ENCODE data around the gene CCP110. TPM values are rescaled to one million over a fixed set of nuclear protein-coding genes. Genes with fewer than 3 reads are reported as not detected.
"Not testable (repeated sequence)": the region's sequence is repeated elsewhere in the genome, so short reads cannot be mapped to it uniquely, and the experiment has no call there.

Gene CCP110
- total RNA-seq, 2 experiments from 2014 or later: 24.2 to 25.8 TPM

DNA sequence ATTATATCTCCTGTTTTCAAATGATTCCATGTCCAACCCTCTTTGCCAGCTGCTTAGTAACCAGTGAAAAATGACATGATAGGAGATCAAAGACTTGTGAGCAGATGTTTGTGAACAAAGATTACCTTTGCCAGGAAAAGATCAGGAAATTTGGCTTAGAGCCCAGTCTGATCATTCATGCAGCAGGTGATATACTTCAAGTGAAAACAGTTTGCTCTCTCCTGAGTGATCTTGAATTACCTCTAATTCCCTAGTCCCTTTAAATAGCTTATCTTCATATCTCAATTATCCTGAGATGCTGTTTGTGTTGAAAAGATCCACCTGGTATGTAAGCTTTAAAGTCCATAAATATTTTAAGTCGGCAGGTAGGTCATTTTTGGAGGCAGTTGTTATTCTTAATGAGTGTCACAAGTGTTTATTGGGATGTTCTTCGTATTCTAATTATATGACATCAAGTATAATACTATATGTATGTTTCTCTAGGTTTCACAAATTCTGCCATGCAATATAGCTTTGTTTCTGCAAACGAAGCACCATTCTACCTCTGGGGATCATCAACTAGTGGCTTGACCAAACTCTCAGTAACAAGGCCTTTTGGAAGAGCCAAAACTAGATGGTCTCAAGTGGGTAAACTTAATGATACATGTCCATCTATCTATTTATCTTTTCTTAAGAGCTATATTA lies 18.5 kb downstream of the CCP110 start:
- intact Hi-C loops (cut with micrococcal nuclease): no loop called here
- Mint-ChIP-seq H3K27ac (no peak overlapping the region), H3K4me1 (ENCODE audit: low read depth) (no peaks in the 10 kb centered on the region), H3K27me3 (no peaks in the 10 kb centered on the region), H3K36me3 (ENCODE audit: low read depth) (peaks cover 32% of the 10 kb centered on the region), H3K4me3 (no peak overlapping the region), H3K9me3 (no peaks in the 10 kb centered on the region)
- TF ChIP-seq, protein P1, sequence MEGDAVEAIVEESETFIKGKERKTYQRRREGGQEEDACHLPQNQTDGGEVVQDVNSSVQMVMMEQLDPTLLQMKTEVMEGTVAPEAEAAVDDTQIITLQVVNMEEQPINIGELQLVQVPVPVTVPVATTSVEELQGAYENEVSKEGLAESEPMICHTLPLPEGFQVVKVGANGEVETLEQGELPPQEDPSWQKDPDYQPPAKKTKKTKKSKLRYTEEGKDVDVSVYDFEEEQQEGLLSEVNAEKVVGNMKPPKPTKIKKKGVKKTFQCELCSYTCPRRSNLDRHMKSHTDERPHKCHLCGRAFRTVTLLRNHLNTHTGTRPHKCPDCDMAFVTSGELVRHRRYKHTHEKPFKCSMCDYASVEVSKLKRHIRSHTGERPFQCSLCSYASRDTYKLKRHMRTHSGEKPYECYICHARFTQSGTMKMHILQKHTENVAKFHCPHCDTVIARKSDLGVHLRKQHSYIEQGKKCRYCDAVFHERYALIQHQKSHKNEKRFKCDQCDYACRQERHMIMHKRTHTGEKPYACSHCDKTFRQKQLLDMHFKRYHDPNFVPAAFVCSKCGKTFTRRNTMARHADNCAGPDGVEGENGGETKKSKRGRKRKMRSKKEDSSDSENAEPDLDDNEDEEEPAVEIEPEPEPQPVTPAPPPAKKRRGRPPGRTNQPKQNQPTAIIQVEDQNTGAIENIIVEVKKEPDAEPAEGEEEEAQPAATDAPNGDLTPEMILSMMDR (IDR thresholded peaks at IDR 0.05): no peak
- ChIA-PET POLR2A (interaction anchor here (1.4 kb wide), 1 partner anchor 13 kb away, joined by 4 read pairs; the partner anchor contains the start of gene VPS35L), CTCF (interaction anchor here (0.8 to 1.0 kb wide), 2 partner anchors 40 to 42 kb away, joined by 3 read pairs; no protein-coding TSS in a partner anchor)
- ATAC-seq (no peak), DNase-seq (no peak)

DNA sequence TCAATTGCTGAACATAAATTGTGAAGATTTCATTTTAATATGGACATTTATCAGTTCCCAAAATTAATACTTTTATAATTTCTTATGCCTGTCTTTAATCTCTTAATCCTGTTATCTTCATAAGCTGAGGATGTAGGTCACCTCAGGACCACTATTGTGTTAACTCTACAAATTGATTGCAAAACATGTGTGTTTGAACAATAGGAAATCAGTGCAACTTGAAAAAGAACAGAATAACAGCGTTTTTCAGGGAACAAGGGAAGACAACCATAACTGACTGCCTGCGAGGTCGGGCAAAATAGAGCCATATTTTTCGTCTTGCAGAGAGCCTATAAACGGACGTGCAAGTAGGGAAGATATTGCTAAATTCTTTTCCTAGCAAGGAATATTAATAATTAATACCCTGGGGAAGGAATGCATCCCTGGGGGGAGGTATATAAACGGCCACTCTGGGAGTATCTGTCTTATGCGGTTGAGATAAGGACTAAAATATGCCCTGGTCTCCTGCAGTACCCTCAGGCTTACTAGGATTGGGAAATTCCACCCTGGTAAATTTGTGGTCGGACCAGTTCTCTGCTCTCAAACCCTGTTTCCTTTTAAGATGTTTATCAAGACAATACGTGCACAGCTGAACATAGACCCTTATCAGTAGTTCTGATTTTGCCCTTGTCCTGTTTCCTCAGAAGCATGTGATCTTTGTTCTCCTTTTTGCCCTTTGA lies 19.7 kb downstream of the CCP110 start:
- intact Hi-C loops (cut with micrococcal nuclease); DNase-seq; H3K4me1 Mint-ChIP-seq (ENCODE audit: low read depth); H3K27ac Mint-ChIP-seq; H3K4me3 Mint-ChIP-seq; H3K9me3 Mint-ChIP-seq; ATAC-seq; H3K27me3 Mint-ChIP-seq: not testable (repeated sequence)
- ChIA-PET POLR2A (interaction anchor here (1.4 kb wide), 1 partner anchor 12 kb away, joined by 4 read pairs; the partner anchor contains the start of gene VPS35L), CTCF (interaction anchor here (1.0 kb wide), 1 partner anchor 41 kb away, joined by 3 read pairs; no protein-coding TSS in a partner anchor)
- H3K36me3 Mint-ChIP-seq (ENCODE audit: low read depth): peaks cover 31% of the 10 kb centered on the region

DNA sequence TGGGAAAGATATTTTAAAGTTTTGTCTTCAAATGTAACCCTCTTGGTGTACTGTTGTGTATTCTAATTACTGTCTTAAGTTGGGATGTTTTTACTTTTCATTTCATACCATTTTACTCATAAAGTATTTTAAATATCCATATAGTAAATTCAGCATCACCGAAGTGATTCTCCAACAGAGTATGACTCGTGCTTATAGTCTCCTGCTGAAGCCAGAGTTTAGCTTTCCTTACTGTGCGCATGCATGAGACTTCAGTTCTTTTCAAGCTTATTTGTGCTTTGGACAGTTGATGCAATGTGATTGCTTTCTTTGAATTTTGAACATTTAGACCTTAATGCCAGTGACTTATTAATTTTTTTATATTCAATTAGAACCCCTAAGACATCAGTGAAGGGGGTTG lies 24.4 kb downstream of the CCP110 start:
- H3K27me3 Mint-ChIP-seq: no peaks in the 10 kb centered on the region
- CTCF ChIA-PET: interaction anchor here (1.1 to 1.8 kb wide), 2 partner anchors 15 to 45 kb away, joined by 3 to 4 read pairs; no protein-coding TSS in a partner anchor
- H3K27ac Mint-ChIP-seq: no peak overlapping the region
- H3K36me3 Mint-ChIP-seq (ENCODE audit: low read depth): peaks cover 19% of the 10 kb centered on the region
- DNase-seq: no peak
- no peak overlapping the region for H3K4me3 Mint-ChIP-seq
- no peaks in the 10 kb centered on the region for H3K4me1 Mint-ChIP-seq (ENCODE audit: low read depth)
- intact Hi-C loops (cut with micrococcal nuclease): no loop called here
- POLR2A ChIA-PET: interaction anchor here (1.1 kb wide), 1 partner anchor 24 kb away, joined by 6 read pairs; the partner anchor contains the start of gene CCP110
- ATAC-seq: no peak
- no peaks in the 10 kb centered on the region for H3K9me3 Mint-ChIP-seq
- TF ChIP-seq, protein P1 (IDR thresholded peaks at IDR 0.05): no peak

DNA sequence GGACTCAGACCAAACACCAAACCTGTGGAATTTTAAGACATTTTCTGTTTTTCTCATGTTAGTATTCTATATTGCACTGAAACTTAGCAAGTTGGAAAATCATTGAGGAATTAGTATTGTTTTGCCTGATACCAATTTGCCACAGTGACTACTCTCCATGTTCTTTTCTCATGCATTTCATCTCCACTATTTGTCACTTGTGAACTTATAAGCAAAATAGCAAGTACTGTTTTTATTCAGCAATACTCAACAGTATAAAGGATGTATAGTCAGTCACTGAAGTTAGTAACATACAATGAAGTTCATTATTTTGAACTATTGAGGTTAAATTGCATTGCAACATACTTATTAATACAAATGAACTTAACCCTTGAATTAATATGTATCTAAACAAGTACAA lies 25.9 kb downstream of the CCP110 start:
- H3K27me3 Mint-ChIP-seq: no peaks in the 10 kb centered on the region
- DNase-seq (no peak), ATAC-seq (no peak)
- POLR2A ChIA-PET: no interaction called here
- CTCF ChIA-PET: interaction anchor here (0.8 to 1.4 kb wide), 3 partner anchors 9 to 464 kb away, joined by 3 to 6 read pairs (median 5); partner anchors contain the start of gene CCP110
- H3K4me1 Mint-ChIP-seq (ENCODE audit: low read depth): peaks cover 8% of the 10 kb centered on the region
- H3K36me3 Mint-ChIP-seq (ENCODE audit: low read depth): peaks cover 9% of the 10 kb centered on the region
- TF ChIP-seq, protein P1 (IDR thresholded peaks at IDR 0.05): no peak
- H3K9me3 Mint-ChIP-seq: no peaks in the 10 kb centered on the region
- H3K27ac Mint-ChIP-seq: no peak overlapping the region
- intact Hi-C loops (cut with micrococcal nuclease): no loop called here
- no peak overlapping the region for H3K4me3 Mint-ChIP-seq

DNA sequence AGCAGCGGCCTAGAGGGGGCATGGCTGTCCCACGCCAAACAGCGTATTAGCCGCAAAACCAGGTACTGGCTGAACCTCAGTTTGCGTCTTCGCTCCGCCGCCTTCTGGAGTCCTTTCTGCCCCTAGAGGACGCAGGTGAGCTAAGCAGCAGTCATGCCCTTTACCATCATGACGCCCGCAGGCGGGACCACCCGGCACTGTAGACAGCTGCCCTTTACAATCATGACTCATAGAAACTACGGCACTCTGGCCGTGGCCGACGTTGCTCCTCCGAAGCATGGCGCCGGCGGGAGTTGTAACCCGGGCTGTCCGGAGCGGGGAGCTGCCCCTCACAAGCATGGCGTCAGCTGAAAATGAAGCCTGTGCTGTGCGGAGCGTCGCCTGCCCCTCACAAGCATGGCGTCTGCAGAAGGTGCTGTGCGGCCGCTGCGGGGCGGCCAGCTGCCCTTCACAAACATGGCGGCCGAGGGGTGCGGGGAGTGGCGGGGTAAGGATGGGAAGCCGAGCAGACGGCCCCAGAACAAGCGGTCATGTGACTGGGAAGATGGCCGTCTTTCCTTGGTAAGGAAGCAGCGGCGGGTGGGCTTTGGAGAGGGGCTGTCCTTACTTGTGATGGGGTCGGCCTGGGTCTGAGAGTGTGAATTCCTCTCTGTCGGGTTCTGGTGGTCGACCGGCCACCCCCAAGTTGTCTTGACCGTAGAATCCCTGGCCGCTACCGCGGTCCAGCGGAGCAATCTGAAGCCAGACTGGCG lies 31.6 kb downstream of the CCP110 start, which contains the start of gene VPS35L:
VPS35L (plus strand) TSS at position 518 of the 752 bp plus-strand sequence; CDS start at position 545, 27 bp downstream.
- peak; percentile 96 for DNase-seq
- H3K36me3 Mint-ChIP-seq (ENCODE audit: low read depth): peaks cover 10% of the 10 kb centered on the region
- intact Hi-C loops (cut with micrococcal nuclease): loop anchor here (5.0 kb wide), 1 partner anchor 162 kb away; the partner anchor contains the start of genes IQCK and KNOP1
- H3K27me3 Mint-ChIP-seq: no peaks in the 10 kb centered on the region
- POLR2A ChIA-PET: interaction anchor here (0.7 to 4.7 kb wide), 13 partner anchors 9 to 765 kb away, joined by 3 to 21 read pairs (median 4); partner anchors contain the start of genes CCP110, GDE1, IQCK and KNOP1
- CTCF ChIA-PET: interaction anchor here (0.9 to 6.6 kb wide), 18 partner anchors 10 to 829 kb away, joined by 3 to 47 read pairs (median 4); partner anchors contain the start of genes CCP110, COQ7, GDE1 and GPRC5B
- peaks cover 15% of the 10 kb centered on the region for H3K4me1 Mint-ChIP-seq (ENCODE audit: low read depth)
- H3K4me3 Mint-ChIP-seq: peak within 1 kb of the TSS; percentile 85
- peak; percentile 95 for ATAC-seq
- H3K27ac Mint-ChIP-seq: peak within 1 kb of the TSS; percentile 79
- TF ChIP-seq, protein P1 (IDR thresholded peaks at IDR 0.05): peak; percentile 73
- H3K9me3 Mint-ChIP-seq: no peaks in the 10 kb centered on the region
